Ovary (tissue), 9 donors: Measurements from ENCODE around the gene PYCR2. TPM values are rescaled to one million over a fixed set of nuclear protein-coding genes. Genes with fewer than 3 reads are reported as not detected.
A peak's percentile ranks its signal among the peaks of the same experiment; 100 is the strongest.

ENCODE experiments used
- DNase-seq, 5 donors: peaks; one replicate each; pipeline ENCODE4 v3.0.0-alpha.2; 2019 to 2020
- H3K27ac ChIP-seq, 2 donors: fragments of 200-600 bp; one replicate each; pipeline versions ENCODE4 v1.5.1 to v1.8.0; 2019 to 2022
- H3K27me3 ChIP-seq: fragments of 200-600 bp; one replicate; pipeline ENCODE4 v1.8.0; 2022
- H3K36me3 ChIP-seq: fragments of 200-600 bp; sonication (generic); one replicate; pipeline ENCODE4 v1.5.1; 2019
- H3K4me1 ChIP-seq: one replicate; pipeline ENCODE4 v1.8.1; 2013; ENCODE audit warnings: mild to moderate bottlenecking, moderate library complexity; ENCODE audit not compliant: insufficient read depth
- H3K4me3 ChIP-seq: fragments of 200-600 bp; sonication (generic); one replicate; pipeline ENCODE4 v1.5.1; 2017
- H3K9me3 ChIP-seq, 2 donors: fragments of 200-600 bp in 1 of 2; sonication (generic) in 1 of 2; one replicate each; pipeline versions ENCODE4 v1.5.1 to v1.8.1; 2013 to 2019; ENCODE audit warnings: mild to moderate bottlenecking in 1 of 2, moderate library complexity in 1 of 2
- EP300 ChIP-seq: sonication (generic); formaldehyde crosslinking; IDR thresholded peaks from one replicate; pipeline ENCODE4 v1.6.1; 2017; ENCODE audit warnings: antibody characterized with exemption
- POLR2A ChIP-seq: fragments of 450-650 bp; IDR thresholded peaks from one replicate; pipeline ENCODE4 v1.6.1; 2017; ENCODE audit warnings: antibody characterized with exemption, mild to moderate bottlenecking, moderate library complexity
- WGBS, 3 donors: extraction: QIAGEN DNeasy Blood & Tissue Kit in 1 of 3; methylation state at CpG; one replicate each; pipeline versions ENCODE4 v1.1.5 to v1.1.7; 2013 to 2017; 5-methylcytosine and 5-hydroxymethylcytosine counted together
- intact Hi-C, 4 donors: fragments of 100-400 bp; cut with DNase I; formaldehyde crosslinking; loops; one replicate each; pipeline versions ENCODE4 v1.11.0 to v1.15.1; 2022 to 2023
- polyA plus RNA-seq, 2 donors: library from polyadenylated mRNA; stranded (reverse); fragments of 200-250 nt in 1 of 2; fragments of 350-450 nt in 1 of 2; fragmentation: Illumina TruSeq in 1 of 2; extraction: RNeasy Lipid Tissue Mini Kit (QIAGEN cat#74804) in 1 of 2; gene quantifications; one replicate each; pipeline ENCODE4 v1.2.3, GENCODE V29; 2013 to 2014
- total RNA-seq, 7 donors: library from RNA; depleted of rRNA in 2 of 7; stranded (reverse); fragments of >200 nt in 2 of 7; fragmentation: NEBNext Ultra II Directional in 3 of 7; extraction: Animal tissue kit (Norgen Biotek cat#: 25700) in 3 of 7; gene quantifications; one replicate each; pipeline versions ENCODE4 v1.1.0 to v1.2.4, GENCODE V29; 2016 to 2023
- TF ChIP-seq, protein P1 (sequence below), 3 donors: fragments of 450-650 bp in 2 of 3; fragments of 200-600 bp in 1 of 3; IDR thresholded peaks; one replicate each; pipeline versions ENCODE4 v1.5.1 to v1.8.0; 2016 to 2022; ENCODE audit warnings: antibody characterized with exemption in 3 of 3, mild to moderate bottlenecking in 1 of 3
- donor health status: DM: no; HTN: no; CAD: no; lungs with moderate emphysema.
- donor health status: DM: no; HTN: no; CAD: no.
- donor health status: Bipolar disorder and iron deficiency.
- donor health status: DM: yes; HTN: yes; CAD: no.
- donor health status: DM: no; HTN: no; CAD: no.
- donor health status: DM: yes; HTN: yes; CAD: no.

PYCR2 gene
- total and polyA plus RNA-seq, 9 donors, result 35.8 to 93.3 (median 58.7) TPM

DNA sequence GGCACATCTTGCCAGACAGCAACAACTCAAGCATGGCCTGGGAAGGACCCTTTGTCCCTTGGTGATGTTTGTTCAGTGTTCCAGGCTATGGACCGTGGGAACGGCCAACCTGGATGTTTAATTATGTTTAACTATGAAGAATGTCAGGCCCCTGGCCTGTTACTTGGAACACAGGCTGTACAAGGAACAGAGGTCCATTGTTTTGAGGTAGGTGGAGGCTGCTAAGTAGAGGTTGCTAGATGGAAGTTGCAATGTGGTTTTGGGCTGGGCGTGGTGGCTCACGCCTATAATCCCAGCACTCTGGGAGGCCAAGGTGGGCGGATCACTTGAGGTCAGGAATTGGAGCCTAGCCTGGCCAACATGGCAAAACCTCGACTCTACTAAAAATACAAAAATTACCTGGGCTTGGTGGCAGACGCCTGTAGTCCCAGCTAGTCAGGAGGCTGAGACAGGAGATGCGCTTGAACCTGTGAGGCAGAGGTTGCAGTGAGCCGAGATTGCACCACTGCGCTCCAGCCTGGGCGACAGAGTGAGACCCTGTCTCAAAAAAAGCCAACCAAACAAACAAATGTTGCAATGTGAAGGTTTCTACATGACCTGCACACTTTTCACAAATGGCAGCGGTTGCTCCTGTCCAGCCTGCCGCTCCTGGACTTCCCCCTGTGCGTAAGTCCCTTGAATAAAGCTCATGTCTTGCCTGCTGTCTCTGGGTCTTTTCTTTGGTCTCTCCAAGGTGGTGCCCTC lies 32.6 kb downstream of the PYCR2 start:
- intact Hi-C loops, result no loop called here
- DNase-seq, result no peak
- no peak overlapping the region for H3K4me3 ChIP-seq
- no peak overlapping the region for H3K27ac ChIP-seq
- no peaks in the 10 kb centered on the region for H3K36me3 ChIP-seq
- peaks cover 5% of the 10 kb centered on the region for H3K4me1 ChIP-seq
- no peaks in the 10 kb centered on the region for H3K9me3 ChIP-seq
- H3K27me3 ChIP-seq, result no peaks in the 10 kb centered on the region
- 89 to 95% (median 94%) methylated on average over 14 of the region's 14 CpGs for WGBS, 3 donors
- TF ChIP-seq EP300 (no peak), POLR2A (no peak)
- TF ChIP-seq, protein P1, sequence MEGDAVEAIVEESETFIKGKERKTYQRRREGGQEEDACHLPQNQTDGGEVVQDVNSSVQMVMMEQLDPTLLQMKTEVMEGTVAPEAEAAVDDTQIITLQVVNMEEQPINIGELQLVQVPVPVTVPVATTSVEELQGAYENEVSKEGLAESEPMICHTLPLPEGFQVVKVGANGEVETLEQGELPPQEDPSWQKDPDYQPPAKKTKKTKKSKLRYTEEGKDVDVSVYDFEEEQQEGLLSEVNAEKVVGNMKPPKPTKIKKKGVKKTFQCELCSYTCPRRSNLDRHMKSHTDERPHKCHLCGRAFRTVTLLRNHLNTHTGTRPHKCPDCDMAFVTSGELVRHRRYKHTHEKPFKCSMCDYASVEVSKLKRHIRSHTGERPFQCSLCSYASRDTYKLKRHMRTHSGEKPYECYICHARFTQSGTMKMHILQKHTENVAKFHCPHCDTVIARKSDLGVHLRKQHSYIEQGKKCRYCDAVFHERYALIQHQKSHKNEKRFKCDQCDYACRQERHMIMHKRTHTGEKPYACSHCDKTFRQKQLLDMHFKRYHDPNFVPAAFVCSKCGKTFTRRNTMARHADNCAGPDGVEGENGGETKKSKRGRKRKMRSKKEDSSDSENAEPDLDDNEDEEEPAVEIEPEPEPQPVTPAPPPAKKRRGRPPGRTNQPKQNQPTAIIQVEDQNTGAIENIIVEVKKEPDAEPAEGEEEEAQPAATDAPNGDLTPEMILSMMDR (IDR thresholded peaks at IDR 0.05), result no peak

DNA sequence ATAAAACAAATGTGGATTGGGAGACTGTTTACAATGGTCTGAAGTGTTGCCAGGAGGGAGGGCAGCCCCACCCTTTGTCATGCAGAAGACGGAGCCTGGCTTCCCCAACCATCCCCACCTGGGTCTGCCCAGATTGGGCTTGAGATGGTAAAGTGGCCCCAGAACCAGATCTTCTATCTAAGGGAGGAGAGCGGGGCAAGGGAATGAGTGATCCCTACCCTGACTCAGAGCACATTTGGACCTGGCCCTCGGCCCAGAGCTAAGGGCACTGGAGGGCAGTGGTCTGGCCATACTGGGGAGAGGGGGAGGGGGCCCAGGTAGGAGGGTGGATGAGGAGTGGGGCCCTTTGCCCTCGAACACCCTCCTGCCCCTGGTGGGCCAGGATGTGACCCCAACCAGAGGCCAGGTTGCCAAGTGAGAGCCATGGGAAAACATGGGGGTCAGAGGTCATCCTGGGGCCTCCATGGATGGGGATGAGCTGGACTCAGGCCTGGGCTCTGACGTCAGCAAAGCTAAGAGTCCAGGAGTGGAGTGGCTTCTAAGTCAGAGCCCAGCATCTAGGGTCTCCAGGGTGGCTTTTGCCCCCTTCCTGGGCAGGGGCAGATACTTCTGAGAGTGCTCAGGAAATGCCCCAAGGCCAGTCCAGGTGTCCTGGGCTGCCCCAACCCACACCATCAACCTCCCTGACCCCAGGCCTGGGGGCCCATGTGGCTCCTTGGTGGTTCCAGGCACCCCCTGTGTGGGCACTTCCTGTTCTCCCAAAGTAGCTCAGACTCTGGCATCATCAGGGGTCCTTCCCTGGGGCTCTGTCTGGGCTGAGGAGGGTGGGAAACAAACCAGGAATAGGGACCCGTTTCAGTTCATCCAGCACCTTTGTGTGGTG lies 33.5 kb downstream of the PYCR2 start:
- Histone ChIP-seq H3K36me3 (no peaks in the 10 kb centered on the region), H3K27ac (no peak overlapping the region), H3K4me3 (no peak overlapping the region), H3K4me1 (peaks cover 5% of the 10 kb centered on the region), H3K27me3 (no peaks in the 10 kb centered on the region), H3K9me3 (no peaks in the 10 kb centered on the region)
- TF ChIP-seq EP300 (no peak), POLR2A (no peak)
- TF ChIP-seq, protein P1 (IDR thresholded peaks at IDR 0.05), result no peak
- intact Hi-C loops, result no loop called here
- peak in 1 of 5 donors; percentile 36 for DNase-seq
- WGBS, 3 donors, result 65 to 77% (median 73%) methylated on average over 6 of the region's 6 CpGs

GRCh38 chr1:225889743-225890142 lies 34.3 kb downstream of the PYCR2 start:
- H3K4me3 ChIP-seq, result no peak overlapping the region
- intact Hi-C loops, result loop anchor here in 1 of 4 donors (10.0 kb wide), 1 partner anchor 115 kb away; the partner anchor contains the start of gene SRP9
- peaks cover 5% of the 10 kb centered on the region for H3K4me1 ChIP-seq
- H3K27ac ChIP-seq, result no peak overlapping the region
- H3K9me3 ChIP-seq, result no peaks in the 10 kb centered on the region
- TF ChIP-seq EP300 (no peak), POLR2A (no peak)
- TF ChIP-seq, protein P1 (IDR thresholded peaks at IDR 0.05), result no peak
- H3K36me3 ChIP-seq, result no peaks in the 10 kb centered on the region
- no peak for DNase-seq
- WGBS, 3 donors, result 89 to 94% (median 89%) methylated on average over 5 of the region's 5 CpGs
- H3K27me3 ChIP-seq, result no peaks in the 10 kb centered on the region

DNA sequence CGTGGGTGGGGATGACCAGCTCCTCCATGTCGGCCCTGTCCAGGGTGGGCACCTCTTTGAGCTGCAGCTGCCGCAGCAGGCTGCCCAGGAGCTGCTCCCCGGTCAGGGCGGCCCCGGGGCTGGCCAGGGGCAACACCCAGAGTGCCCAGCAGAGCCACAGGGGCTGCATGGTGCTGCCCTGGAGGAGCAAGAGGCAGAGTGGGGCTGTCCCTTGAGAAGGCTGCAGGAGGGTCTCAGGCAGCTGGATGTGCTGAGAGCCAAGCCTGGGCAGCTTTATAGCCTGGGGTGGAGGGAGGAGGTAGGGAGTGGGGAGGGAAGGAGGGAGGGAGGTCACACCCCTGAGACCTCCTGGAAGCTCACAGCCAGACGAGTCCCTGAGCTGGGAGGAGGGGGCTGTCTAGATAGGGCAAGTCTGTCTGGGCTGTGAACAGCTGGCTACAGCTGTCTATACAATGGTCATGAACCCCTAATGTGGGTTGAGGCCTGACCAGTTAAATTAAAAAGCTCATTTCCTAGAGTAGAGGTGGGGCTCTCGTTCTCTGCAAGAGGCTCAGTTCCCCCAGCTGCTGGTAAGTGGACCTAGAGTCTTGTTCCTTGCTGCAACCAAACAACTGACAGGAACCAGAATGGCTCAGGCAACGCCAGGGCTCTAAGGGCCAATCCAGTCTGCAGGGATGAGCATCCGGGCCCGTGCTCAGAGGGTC lies 35.0 kb downstream of the PYCR2 start, which contains the start of gene LEFTY1:
Gene LEFTY1, minus strand, starts transcription at position 249 of the 704 bp plus-strand sequence. Its CDS starts 80 bp downstream, at position 169.
- Histone ChIP-seq H3K9me3 (no peaks in the 10 kb centered on the region), H3K4me3 (no peak within 1 kb of the TSS), H3K27ac (no peak within 1 kb of the TSS), H3K36me3 (no peaks in the 10 kb centered on the region), H3K4me1 (peaks cover 5% of the 10 kb centered on the region), H3K27me3 (no peaks in the 10 kb centered on the region)
- DNase-seq, result peak in 2 of 5 donors; percentile 49 to 74
- intact Hi-C loops, result loop anchor here in 1 of 4 donors (10.0 kb wide), 1 partner anchor 114 kb away; the partner anchor contains the start of gene SRP9
- 20 to 39% (median 28%) methylated on average over 11 of the region's 11 CpGs for WGBS, 3 donors
- TF ChIP-seq, protein P1 (IDR thresholded peaks at IDR 0.05), result no peak
- no peak for TF ChIP-seq EP300
- TF ChIP-seq POLR2A, result no peak
